MG63 (cell line): Measurements from ENCODE around the gene RBM17. TPM values are rescaled to one million over a fixed set of nuclear protein-coding genes. Genes with fewer than 3 reads are reported as not detected.
"Not testable (repeated sequence)": the region's sequence is repeated elsewhere in the genome, so short reads cannot be mapped to it uniquely, and the experiment has no call there.

ENCODE experiments used
- DNase-seq: peaks from one replicate; pipeline ENCODE4 v3.0.0-alpha.2; 2020
- H3K27me3 ChIP-seq: fragments of 250-450 bp; sonication (Bioruptor Pico); 2 replicates; pipeline ENCODE4 v1.5.1; 2020; ENCODE audit warnings: mild to moderate bottlenecking, moderate library complexity
- H3K36me3 ChIP-seq: fragments of 250-450 bp; sonication (Bioruptor Pico); 2 replicates; pipeline ENCODE4 v1.5.1; 2020; ENCODE audit warnings: mild to moderate bottlenecking, moderate library complexity
- H3K4me3 ChIP-seq: fragments of 250-450 bp; sonication (Bioruptor Pico); 2 replicates; pipeline ENCODE4 v1.5.1; 2020; ENCODE audit warnings: mild to moderate bottlenecking, moderate library complexity
- H3K9me3 ChIP-seq: fragments of 250-450 bp; sonication (Bioruptor Pico); 2 replicates; pipeline ENCODE4 v1.5.1; 2020; ENCODE audit warnings: mild to moderate bottlenecking, moderate library complexity
- total RNA-seq: library from RNA; depleted of rRNA; stranded (reverse); fragments of >200 nt; shearing (Covaris generic); gene quantifications from 2 replicates; pipeline ENCODE4 v1.2.3, GENCODE V29; 2014; ENCODE audit warnings: low replicate concordance

The RBM17 gene
- total RNA-seq, 1 experiment from 2014 or later, result 27.2 TPM

GRCh38 chr10:6089334-6090219 lies 743 bp downstream of the RBM17 start:
- Histone ChIP-seq H3K27me3 (no peaks in the 10 kb centered on the region), H3K36me3 (peaks cover 8% of the 10 kb centered on the region; the same call in 1 of the 2 replicates), H3K9me3 (no peaks in the 10 kb centered on the region), H3K4me3 (peak overlapping the region; percentile 87)
- peak; percentile 8 for DNase-seq

GRCh38 chr10:6091630-6092029 lies 2.8 kb downstream of the RBM17 start:
- no peak overlapping the region for H3K4me3 ChIP-seq
- H3K9me3 ChIP-seq, result no peaks in the 10 kb centered on the region
- H3K36me3 ChIP-seq, result peaks cover 10% of the 10 kb centered on the region; the same call in 1 of the 2 replicates
- DNase-seq, result no peak
- H3K27me3 ChIP-seq, result no peaks in the 10 kb centered on the region

GRCh38 chr10:6092731-6093130 lies 3.9 kb downstream of the RBM17 start:
- peaks cover 20% of the 10 kb centered on the region for H3K36me3 ChIP-seq
- DNase-seq, result no peak
- H3K4me3 ChIP-seq, result no peak overlapping the region
- no peaks in the 10 kb centered on the region for H3K9me3 ChIP-seq
- no peaks in the 10 kb centered on the region for H3K27me3 ChIP-seq

GRCh38 chr10:6095810-6096570 lies 7.2 kb downstream of the RBM17 start:
- DNase-seq, result no peak
- no peak overlapping the region for H3K4me3 ChIP-seq
- H3K36me3 ChIP-seq, result peaks cover 42% of the 10 kb centered on the region
- H3K9me3 ChIP-seq, result no peaks in the 10 kb centered on the region
- H3K27me3 ChIP-seq, result no peaks in the 10 kb centered on the region

GRCh38 chr10:6097063-6097462 lies 8.2 kb downstream of the RBM17 start:
- peaks cover 48% of the 10 kb centered on the region for H3K36me3 ChIP-seq
- H3K27me3 ChIP-seq, result no peaks in the 10 kb centered on the region
- no peaks in the 10 kb centered on the region for H3K9me3 ChIP-seq
- H3K4me3 ChIP-seq, result no peak overlapping the region
- DNase-seq, result no peak

GRCh38 chr10:6098156-6098555 lies 9.3 kb downstream of the RBM17 start:
- no peak for DNase-seq
- H3K9me3 ChIP-seq, result no peaks in the 10 kb centered on the region
- peaks cover 57% of the 10 kb centered on the region for H3K36me3 ChIP-seq
- H3K4me3 ChIP-seq, result no peak overlapping the region
- H3K27me3 ChIP-seq, result no peaks in the 10 kb centered on the region

GRCh38 chr10:6100370-6100769 lies 11.5 kb downstream of the RBM17 start:
- no peak for DNase-seq
- H3K36me3 ChIP-seq, result peaks cover 75% of the 10 kb centered on the region
- H3K27me3 ChIP-seq, result no peaks in the 10 kb centered on the region

GRCh38 chr10:6101181-6101580 lies 12.3 kb downstream of the RBM17 start:
- no peak overlapping the region for H3K4me3 ChIP-seq
- no peaks in the 10 kb centered on the region for H3K9me3 ChIP-seq
- no peaks in the 10 kb centered on the region for H3K27me3 ChIP-seq
- DNase-seq, result no peak
- peaks cover 80% of the 10 kb centered on the region for H3K36me3 ChIP-seq

More at GRCh38 chr10:6100370-6100769, 11.5 kb downstream of the RBM17 start:
- H3K4me3 ChIP-seq, result no peak overlapping the region
- no peaks in the 10 kb centered on the region for H3K9me3 ChIP-seq

GRCh38 chr10:6102128-6102527 lies 13.3 kb downstream of the RBM17 start:
- Histone ChIP-seq H3K36me3 (peaks cover 84% of the 10 kb centered on the region), H3K9me3 (no peaks in the 10 kb centered on the region)
- no peak for DNase-seq

GRCh38 chr10:6103591-6103990 lies 14.8 kb downstream of the RBM17 start:
- no peaks in the 10 kb centered on the region for H3K9me3 ChIP-seq
- no peak for DNase-seq
- no peaks in the 10 kb centered on the region for H3K27me3 ChIP-seq
- H3K4me3 ChIP-seq, result no peak overlapping the region
- peaks cover 86% of the 10 kb centered on the region for H3K36me3 ChIP-seq

More at GRCh38 chr10:6102128-6102527, 13.3 kb downstream of the RBM17 start:
- Histone ChIP-seq H3K27me3 (no peaks in the 10 kb centered on the region), H3K4me3 (no peak overlapping the region)

- peaks cover 86% of the 10 kb centered on the region for H3K36me3 ChIP-seq
Observed at GRCh38 chr10:6107616-6108015, 18.8 kb downstream of the RBM17 start.

GRCh38 chr10:6108072-6108471 lies 19.2 kb downstream of the RBM17 start:
- no peak overlapping the region for H3K4me3 ChIP-seq
- no peak for DNase-seq
- peaks cover 87% of the 10 kb centered on the region for H3K36me3 ChIP-seq
- H3K9me3 ChIP-seq, result no peaks in the 10 kb centered on the region
- H3K27me3 ChIP-seq, result no peaks in the 10 kb centered on the region

More at GRCh38 chr10:6107616-6108015, 18.8 kb downstream of the RBM17 start:
- H3K9me3 ChIP-seq, H3K27me3 ChIP-seq, DNase-seq, H3K4me3 ChIP-seq: not testable (repeated sequence)

- Histone ChIP-seq H3K27me3 (no peaks in the 10 kb centered on the region), H3K36me3 (peaks cover 87% of the 10 kb centered on the region), H3K4me3 (no peak overlapping the region), H3K9me3 (no peaks in the 10 kb centered on the region)
- no peak for DNase-seq
Observed at GRCh38 chr10:6108631-6109443, 20.0 kb downstream of the RBM17 start.

GRCh38 chr10:6109444-6109775 lies 20.6 kb downstream of the RBM17 start:
- Histone ChIP-seq H3K27me3 (no peaks in the 10 kb centered on the region), H3K36me3 (peaks cover 90% of the 10 kb centered on the region)
- DNase-seq, result no peak

GRCh38 chr10:6110136-6110535 lies 21.3 kb downstream of the RBM17 start:
- H3K4me3 ChIP-seq, result no peak overlapping the region
- no peaks in the 10 kb centered on the region for H3K9me3 ChIP-seq
- no peak for DNase-seq
- H3K27me3 ChIP-seq, result no peaks in the 10 kb centered on the region
- peaks cover 89% of the 10 kb centered on the region for H3K36me3 ChIP-seq

More at GRCh38 chr10:6109444-6109775, 20.6 kb downstream of the RBM17 start:
- Histone ChIP-seq H3K4me3 (no peak overlapping the region), H3K9me3 (no peaks in the 10 kb centered on the region)

- H3K27me3 ChIP-seq, result no peaks in the 10 kb centered on the region
- DNase-seq, result no peak
- peaks cover 84% of the 10 kb centered on the region for H3K36me3 ChIP-seq
- no peaks in the 10 kb centered on the region for H3K9me3 ChIP-seq
- H3K4me3 ChIP-seq, result no peak overlapping the region
Observed at GRCh38 chr10:6112893-6113292, 24.1 kb downstream of the RBM17 start.

GRCh38 chr10:6114299-6114698 lies 25.5 kb downstream of the RBM17 start:
- Histone ChIP-seq H3K4me3 (no peak overlapping the region), H3K27me3 (no peaks in the 10 kb centered on the region), H3K36me3 (peaks cover 74% of the 10 kb centered on the region), H3K9me3 (no peaks in the 10 kb centered on the region)
- no peak for DNase-seq
